GM21367 (cell line): ENCODE results near the gene MED16.

Experiments used
- ATAC-seq: cut with Tn5 transposase; IDR thresholded peaks from one replicate; pipeline ENCODE4 v1.9.1; 2021; ENCODE audit not compliant: unreplicated experiment

MED16 gene

GRCh38 chr19:928471-929202 lies 35.6 kb upstream of the MED16 start:
- ATAC-seq, result no peak

GRCh38 chr19:927780-928401 lies 34.9 kb upstream of the MED16 start:
- ATAC-seq, result no peak

- no peak for ATAC-seq
These were observed 34.4 kb upstream of the MED16 start for GRCh38 chr19:927351-927779.

GRCh38 chr19:926589-927350 lies 33.8 kb upstream of the MED16 start:
- no peak for ATAC-seq

- ATAC-seq, result no peak
These were observed 33.3 kb upstream of the MED16 start for GRCh38 chr19:926323-926588.

- ATAC-seq, result no peak
These were observed 32.7 kb upstream of the MED16 start, which contains the start of gene ARID3A for GRCh38 chr19:925526-926322. Gene ARID3A (plus strand): TSS chr19:926035. CDS start chr19:929529, 3,494 bp downstream.

- ATAC-seq, result no peak
These were observed 32.1 kb upstream of the MED16 start for GRCh38 chr19:925087-925525.

- no peak for ATAC-seq
These were observed 31.6 kb upstream of the MED16 start for GRCh38 chr19:924553-925086.

GRCh38 chr19:920051-920864 lies 27.3 kb upstream of the MED16 start:
- ATAC-seq, result no peak

GRCh38 chr19:919199-920050 lies 26.4 kb upstream of the MED16 start:
- no peak for ATAC-seq

- no peak for ATAC-seq
These were observed 25.7 kb upstream of the MED16 start for GRCh38 chr19:918481-919198.

GRCh38 chr19:918152-918437 lies 25.1 kb upstream of the MED16 start:
- no peak for ATAC-seq

GRCh38 chr19:917323-918151 lies 24.6 kb upstream of the MED16 start, which contains the start of gene KISS1R:
Gene KISS1R (plus strand): TSS chr19:917333. CDS start chr19:917503, 170 bp downstream.
- ATAC-seq, result no peak

GRCh38 chr19:916645-917322 lies 23.8 kb upstream of the MED16 start:
- no peak for ATAC-seq

- no peak for ATAC-seq
These were observed 20.2 kb upstream of the MED16 start, which contains the start of gene R3HDM4 for GRCh38 chr19:913080-913748. Gene R3HDM4 (minus strand): TSS chr19:913219. CDS start chr19:913157, 62 bp downstream.
